D721Med (cell line): ENCODE results near the gene ABAT.

ENCODE experiments used
- DNase-seq: peaks from one replicate; pipeline ENCODE4 v3.0.0; 2011; ENCODE audit warnings: low spot score; ENCODE audit not compliant: insufficient read length
- FAIRE-seq: peaks from 2 replicates; lab custom pipeline; 2011; peaks lifted over from hg19 to GRCh38; lab: Jason Lieb, UNC
- TF ChIP-seq, protein P1 (sequence below): IDR thresholded peaks from 2 replicates; pipeline ENCODE4 v1.5.1; 2012; ENCODE audit warnings: mild to moderate bottlenecking, control low read depth; ENCODE audit not compliant: insufficient read depth; ENCODE audit errors: missing control alignments

Gene ABAT

DNA sequence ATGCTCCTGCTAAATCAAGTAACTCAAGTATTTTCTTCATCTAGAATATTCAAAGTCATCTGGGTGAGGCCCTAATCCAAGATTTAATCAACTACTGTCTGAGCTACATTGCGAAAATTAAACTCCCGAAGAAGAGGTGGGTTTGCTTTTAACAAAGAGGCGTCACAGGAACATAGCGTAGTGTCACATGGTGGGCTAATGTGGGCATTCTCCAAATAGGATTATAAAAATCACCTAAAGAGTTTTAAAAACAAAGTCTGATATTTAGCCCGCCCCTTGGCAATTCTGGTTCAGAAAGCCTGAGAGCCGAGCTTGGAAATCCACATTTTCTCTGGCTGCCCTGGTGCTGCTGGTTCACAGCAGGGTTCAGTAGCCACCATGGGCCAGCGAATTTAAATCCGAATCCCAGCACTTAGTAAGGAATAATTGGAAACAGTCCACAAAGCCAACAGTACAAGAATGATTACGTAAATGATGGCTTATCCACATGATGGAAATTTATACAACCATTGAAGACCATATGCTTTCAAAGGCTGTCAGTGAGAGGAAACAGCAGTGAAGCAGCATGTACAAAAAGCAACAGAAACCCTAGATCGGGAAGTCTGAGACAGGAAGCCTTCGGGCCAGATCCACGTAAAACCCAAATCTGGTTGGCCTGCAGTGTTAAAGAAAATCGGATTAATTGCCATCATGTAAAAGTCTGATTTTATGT, 132.0 kb downstream of the ABAT start:
- DNase-seq, result no peak
- no peak for FAIRE-seq
- TF ChIP-seq, protein P1, sequence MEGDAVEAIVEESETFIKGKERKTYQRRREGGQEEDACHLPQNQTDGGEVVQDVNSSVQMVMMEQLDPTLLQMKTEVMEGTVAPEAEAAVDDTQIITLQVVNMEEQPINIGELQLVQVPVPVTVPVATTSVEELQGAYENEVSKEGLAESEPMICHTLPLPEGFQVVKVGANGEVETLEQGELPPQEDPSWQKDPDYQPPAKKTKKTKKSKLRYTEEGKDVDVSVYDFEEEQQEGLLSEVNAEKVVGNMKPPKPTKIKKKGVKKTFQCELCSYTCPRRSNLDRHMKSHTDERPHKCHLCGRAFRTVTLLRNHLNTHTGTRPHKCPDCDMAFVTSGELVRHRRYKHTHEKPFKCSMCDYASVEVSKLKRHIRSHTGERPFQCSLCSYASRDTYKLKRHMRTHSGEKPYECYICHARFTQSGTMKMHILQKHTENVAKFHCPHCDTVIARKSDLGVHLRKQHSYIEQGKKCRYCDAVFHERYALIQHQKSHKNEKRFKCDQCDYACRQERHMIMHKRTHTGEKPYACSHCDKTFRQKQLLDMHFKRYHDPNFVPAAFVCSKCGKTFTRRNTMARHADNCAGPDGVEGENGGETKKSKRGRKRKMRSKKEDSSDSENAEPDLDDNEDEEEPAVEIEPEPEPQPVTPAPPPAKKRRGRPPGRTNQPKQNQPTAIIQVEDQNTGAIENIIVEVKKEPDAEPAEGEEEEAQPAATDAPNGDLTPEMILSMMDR, result no peak

DNA sequence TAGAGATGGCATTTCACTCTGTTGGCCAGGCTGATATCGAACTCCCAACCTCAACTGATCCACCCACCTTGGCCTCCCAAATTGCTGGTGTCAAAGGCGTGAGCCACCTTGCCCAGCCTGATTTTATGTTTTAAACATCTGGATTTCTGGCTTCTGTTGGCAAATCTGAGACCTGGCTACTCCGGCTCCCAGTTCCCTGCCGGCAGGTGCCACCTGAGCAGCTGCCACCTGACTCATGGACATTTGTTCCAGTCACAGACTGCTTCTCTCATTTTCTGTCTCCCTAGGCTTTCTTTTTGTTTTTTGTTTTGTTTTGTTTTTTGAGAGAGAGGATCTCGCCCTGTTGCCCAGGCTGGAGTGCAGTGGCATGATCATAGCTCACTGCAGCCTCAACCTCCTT, 132.8 kb downstream of the ABAT start:
- TF ChIP-seq, protein P1, result no peak
- no peak for DNase-seq
- FAIRE-seq, result no peak

DNA sequence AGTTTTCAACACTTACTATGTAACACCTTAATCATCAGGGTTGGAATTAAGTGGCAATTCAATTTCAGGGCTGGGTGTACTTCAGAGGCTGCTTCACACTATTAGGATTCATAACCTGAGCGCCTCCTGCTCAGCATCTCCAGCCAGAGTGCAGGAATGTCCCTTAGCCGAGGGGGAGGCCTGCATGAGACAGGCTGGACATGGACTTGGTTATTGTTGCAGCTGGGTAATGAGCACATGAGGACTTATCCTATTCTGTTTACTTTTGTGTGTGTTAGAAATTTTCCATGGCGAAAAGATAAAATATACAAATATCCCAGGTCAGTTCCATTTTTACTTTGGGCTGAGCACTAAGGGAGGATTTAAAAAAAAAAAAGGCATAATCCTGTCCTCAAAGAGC, 133.6 kb downstream of the ABAT start:
- TF ChIP-seq, protein P1, result no peak
- FAIRE-seq (no peak), DNase-seq (no peak)

DNA sequence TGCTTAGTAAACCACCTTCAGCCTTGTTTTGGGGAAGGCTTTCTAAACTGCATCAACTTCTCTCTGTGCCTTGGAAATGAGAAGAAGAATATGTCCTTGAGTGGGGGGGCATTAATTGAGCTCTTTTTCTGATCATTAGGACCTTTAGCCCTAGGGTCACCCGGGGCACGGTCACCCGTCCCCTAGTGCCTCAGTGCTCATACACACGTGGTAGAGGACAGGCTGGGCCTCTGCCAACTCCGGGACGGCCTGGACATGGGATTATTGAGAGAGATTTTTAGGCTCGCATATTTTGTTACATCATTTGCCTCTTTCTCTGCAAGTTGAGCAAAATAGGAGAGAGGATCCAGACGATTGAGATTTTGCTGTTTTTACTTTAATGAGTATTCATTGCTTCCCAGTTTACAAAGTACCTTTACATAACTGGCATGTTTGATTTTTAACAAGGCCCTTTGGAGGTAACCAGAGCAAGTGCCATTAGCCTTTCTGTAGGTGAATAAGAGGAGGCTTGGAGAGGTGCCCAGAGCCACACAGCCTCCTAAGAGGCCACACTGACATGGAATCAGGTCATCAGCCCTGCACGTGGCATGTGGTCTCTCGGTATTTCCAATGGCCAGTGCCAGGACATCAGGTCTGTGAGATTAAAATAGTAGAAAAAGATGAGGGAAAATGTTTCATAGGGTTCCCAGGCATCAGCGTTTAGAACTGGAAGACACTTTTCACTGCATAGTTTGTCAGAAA, 134.4 kb downstream of the ABAT start:
- FAIRE-seq (no peak), DNase-seq (no peak)
- TF ChIP-seq, protein P1, result no peak

DNA sequence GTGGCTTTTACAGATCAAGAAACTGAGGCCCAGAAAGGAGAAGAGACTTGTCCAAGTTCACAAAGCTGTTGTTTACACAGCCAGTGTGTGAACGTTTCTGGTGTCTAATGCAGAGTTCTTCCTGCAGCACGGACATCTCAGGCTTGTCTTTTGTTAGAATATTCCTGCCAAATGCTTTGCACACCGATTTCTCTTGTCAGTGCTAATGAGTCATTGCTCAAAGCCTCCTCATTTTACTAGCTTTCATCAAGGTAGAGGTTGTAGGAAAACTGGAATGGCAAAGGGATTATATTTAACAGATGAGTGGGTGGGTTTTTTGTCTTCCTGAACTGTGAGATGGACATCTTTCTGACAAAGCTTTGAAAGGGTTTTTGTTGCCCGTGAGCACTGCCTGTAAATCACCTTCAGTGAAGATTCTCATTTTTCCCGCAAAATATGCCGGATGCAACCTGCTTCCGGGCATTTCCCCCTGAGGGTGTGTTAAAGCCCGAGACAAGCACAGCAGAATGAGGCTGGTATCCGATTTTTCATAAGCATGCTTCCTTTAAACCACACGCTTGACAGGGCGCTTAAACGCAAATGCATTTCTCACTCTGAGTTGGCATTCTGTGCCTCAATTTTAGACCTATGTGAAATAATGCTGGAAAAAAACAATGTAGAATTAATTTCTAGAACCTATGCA, 137.9 kb downstream of the ABAT start:
- FAIRE-seq (no peak), DNase-seq (no peak)
- TF ChIP-seq, protein P1, result no peak

DNA sequence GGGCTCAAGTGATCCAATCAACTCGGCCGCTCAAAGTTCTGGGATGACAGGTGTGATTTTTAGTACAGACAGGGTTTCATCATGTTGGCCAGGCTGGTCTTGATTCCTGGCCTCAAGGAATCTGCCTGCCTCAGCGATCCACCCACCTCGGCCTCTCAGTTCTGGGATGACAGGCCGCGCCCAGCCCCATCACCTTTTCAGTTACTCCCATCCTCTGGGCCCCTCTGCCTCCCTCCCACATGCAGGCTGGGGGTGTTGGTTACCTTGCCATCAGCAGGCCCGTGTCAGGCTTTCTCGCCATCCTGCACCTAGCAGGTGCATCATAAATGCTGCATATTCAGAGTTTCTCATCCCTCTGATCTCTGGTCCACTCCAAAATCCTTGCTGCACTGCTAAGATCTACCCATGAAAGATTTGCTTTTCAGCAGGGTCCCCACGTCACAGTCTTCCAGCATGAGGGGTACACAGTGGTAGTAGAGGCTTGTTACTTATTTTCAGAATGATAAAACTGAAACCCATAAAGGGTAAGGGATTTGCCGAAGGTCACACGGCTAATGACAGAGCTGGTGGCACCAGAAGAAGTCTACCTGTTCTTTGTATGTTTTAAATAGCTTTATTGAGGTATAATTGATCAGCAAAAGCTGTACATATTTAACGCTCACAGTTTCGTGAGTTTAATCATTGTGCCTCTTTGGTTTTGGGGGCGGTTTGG, 139.8 kb downstream of the ABAT start:
- TF ChIP-seq, protein P1, result no peak
- DNase-seq (no peak), FAIRE-seq (no peak)
